Upper lobe of left lung (tissue), 4 donors: Measurements from ENCODE around the gene SMC2.

ENCODE experiments used
- EP300 ChIP-seq, 4 donors: sonication (generic); formaldehyde crosslinking; IDR thresholded peaks; one replicate each; pipeline ENCODE4 v1.5.1; 2017; ENCODE audit warnings: antibody characterized with exemption in 4 of 4, control low read depth in 2 of 4
- TF ChIP-seq, protein P1 (sequence below), 6 experiments: fragments of 450-650 bp in 4 of 6; fragments of 200-600 bp in 2 of 6; sonication (generic) in 2 of 6; IDR thresholded peaks; one replicate each; pipeline ENCODE4 v1.5.1; 2016 to 2019; ENCODE audit warnings: antibody characterized with exemption in 6 of 6

DNA sequence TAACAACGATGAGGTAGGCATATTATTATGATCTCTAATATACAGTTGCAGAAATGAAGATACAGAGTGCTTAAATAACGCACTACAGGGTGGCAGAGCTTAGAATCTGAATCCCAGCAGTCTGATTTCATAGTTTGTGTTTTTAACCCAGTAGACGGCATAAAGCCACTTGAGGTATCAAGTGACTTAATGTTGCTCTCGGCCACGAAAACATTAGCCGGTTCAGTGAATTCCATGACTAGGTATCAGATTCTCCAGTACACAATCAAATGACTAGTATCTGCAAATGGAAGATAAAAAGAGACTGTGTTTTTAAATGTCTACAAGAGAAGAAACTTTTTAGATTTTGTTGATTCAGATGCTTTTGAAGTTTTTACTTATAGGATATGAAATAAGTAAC lies 24.8 kb downstream of the SMC2 start:
- TF ChIP-seq, protein P1, sequence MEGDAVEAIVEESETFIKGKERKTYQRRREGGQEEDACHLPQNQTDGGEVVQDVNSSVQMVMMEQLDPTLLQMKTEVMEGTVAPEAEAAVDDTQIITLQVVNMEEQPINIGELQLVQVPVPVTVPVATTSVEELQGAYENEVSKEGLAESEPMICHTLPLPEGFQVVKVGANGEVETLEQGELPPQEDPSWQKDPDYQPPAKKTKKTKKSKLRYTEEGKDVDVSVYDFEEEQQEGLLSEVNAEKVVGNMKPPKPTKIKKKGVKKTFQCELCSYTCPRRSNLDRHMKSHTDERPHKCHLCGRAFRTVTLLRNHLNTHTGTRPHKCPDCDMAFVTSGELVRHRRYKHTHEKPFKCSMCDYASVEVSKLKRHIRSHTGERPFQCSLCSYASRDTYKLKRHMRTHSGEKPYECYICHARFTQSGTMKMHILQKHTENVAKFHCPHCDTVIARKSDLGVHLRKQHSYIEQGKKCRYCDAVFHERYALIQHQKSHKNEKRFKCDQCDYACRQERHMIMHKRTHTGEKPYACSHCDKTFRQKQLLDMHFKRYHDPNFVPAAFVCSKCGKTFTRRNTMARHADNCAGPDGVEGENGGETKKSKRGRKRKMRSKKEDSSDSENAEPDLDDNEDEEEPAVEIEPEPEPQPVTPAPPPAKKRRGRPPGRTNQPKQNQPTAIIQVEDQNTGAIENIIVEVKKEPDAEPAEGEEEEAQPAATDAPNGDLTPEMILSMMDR (IDR thresholded peaks at IDR 0.05): no peak
- TF ChIP-seq EP300 (IDR thresholded peaks at IDR 0.05): no peak
